Keratinocyte (primary cell): ENCODE results near the gene CCM2. TPM values are rescaled to one million over a fixed set of nuclear protein-coding genes. Genes with fewer than 3 reads are reported as not detected.

Experiments used
- DNase-seq: peaks from one replicate; pipeline ENCODE4 v3.0.0-alpha.2; 2011; ENCODE audit warnings: low read depth, missing footprints, low spot score
- FAIRE-seq: peaks from 2 replicates; lab custom pipeline; 2011; peaks lifted over from hg19 to GRCh38; lab: Jason Lieb, UNC
- H2AFZ ChIP-seq: 2 replicates; pipeline ENCODE4 v1.6.0; 2012; ENCODE audit warnings: low read length, control low read depth, inconsistent platforms; ENCODE audit not compliant: control insufficient read depth
- H3K27ac ChIP-seq: 2 replicates; pipeline ENCODE4 v1.5.1; 2011; ENCODE audit warnings: low read length; ENCODE audit not compliant: control insufficient read depth, insufficient read depth
- H3K27me3 ChIP-seq: 3 replicates; pipeline ENCODE4 v1.6.0; 2011; ENCODE audit warnings: low read length; ENCODE audit not compliant: control insufficient read depth, insufficient read depth; ENCODE audit errors: extremely low read depth
- H3K36me3 ChIP-seq, 2 experiments: 2 replicates in 1 of 2; 3 replicates in 1 of 2; pipeline ENCODE4 v1.5.1; 2011; ENCODE audit warnings: low read length in 2 of 2, mild to moderate bottlenecking in 1 of 2; ENCODE audit not compliant: control insufficient read depth in 2 of 2, insufficient read depth in 2 of 2; ENCODE audit errors: extremely low read depth in 1 of 2
- H3K4me1 ChIP-seq: 3 replicates; pipeline ENCODE4 v1.5.1; 2011; ENCODE audit warnings: low read length; ENCODE audit not compliant: control insufficient read depth, insufficient read depth; ENCODE audit errors: extremely low read depth
- H3K4me2 ChIP-seq: 3 replicates; pipeline ENCODE4 v1.6.0; 2011; ENCODE audit warnings: low read depth, low read length; ENCODE audit not compliant: control insufficient read depth, insufficient read depth; ENCODE audit errors: extremely low read depth
- H3K4me3 ChIP-seq, 3 experiments: fragments of 200-600 bp in 1 of 3; sonication (generic) in 1 of 3; 2 replicates in 2 of 3; 3 replicates in 1 of 3; pipeline ENCODE4 v1.5.1; 2011 to 2016; ENCODE audit warnings: low read length in 3 of 3, mild to moderate bottlenecking in 3 of 3, control low read depth in 2 of 3, inconsistent platforms in 1 of 3, low read depth in 1 of 3, mixed read lengths in 1 of 3, mixed run types in 1 of 3, moderate library complexity in 1 of 3; ENCODE audit not compliant: control insufficient read depth in 2 of 3, insufficient read depth in 2 of 3; ENCODE audit errors: extremely low read depth in 1 of 3
- H3K79me2 ChIP-seq: 2 replicates; pipeline ENCODE4 v1.6.0; 2012; ENCODE audit warnings: low read length; ENCODE audit not compliant: control insufficient read depth, insufficient read depth
- H3K9ac ChIP-seq: 3 replicates; pipeline ENCODE4 v1.6.0; 2011; ENCODE audit warnings: low read length; ENCODE audit not compliant: control insufficient read depth, insufficient read depth; ENCODE audit errors: extremely low read depth
- H3K9me1 ChIP-seq: 3 replicates; pipeline ENCODE4 v1.6.0; 2011; ENCODE audit warnings: low read length; ENCODE audit not compliant: control insufficient read depth, insufficient read depth; ENCODE audit errors: extremely low read depth
- H3K9me3 ChIP-seq: 2 replicates; pipeline ENCODE4 v1.5.1; 2012; ENCODE audit warnings: low read depth, low read length; ENCODE audit not compliant: control insufficient read depth
- H4K20me1 ChIP-seq: 3 replicates; pipeline ENCODE4 v1.6.0; 2011; ENCODE audit warnings: low read length; ENCODE audit not compliant: control insufficient read depth, insufficient read depth; ENCODE audit errors: extremely low read depth
- CTCF ChIP-seq, 3 experiments: IDR thresholded peaks in 1 of 3; conservative IDR thresholded peaks in 1 of 3; optimal IDR thresholded peaks in 1 of 3; 2 replicates in 2 of 3; 3 replicates in 1 of 3; pipeline versions ENCODE3 to v1.5.1; 2011; ENCODE audit warnings: low read length in 3 of 3, mild to moderate bottlenecking in 3 of 3, moderate library complexity in 2 of 3, control low read depth in 1 of 3, inconsistent platforms in 1 of 3; ENCODE audit not compliant: insufficient read depth in 2 of 3; ENCODE audit errors: extremely low read depth in 1 of 3
- EZH2 ChIP-seq: IDR thresholded peaks from one replicate; pipeline ENCODE4 v1.6.1; 2012; ENCODE audit warnings: inconsistent platforms, mild to moderate bottlenecking, low read length, moderate library complexity
- dilution Hi-C: fragments of 300-500 bp; cut with MboI; formaldehyde crosslinking; loops from one replicate; pipeline ENCODE4 v1.7.0; 2020; ENCODE audit warnings: low sequenced_read_pairs; ENCODE audit not compliant: extremely low pct_ligation_motif_present
- polyA plus RNA-seq, 5 experiments: library from polyadenylated mRNA; depleted of rRNA in 3 of 5; stranded (reverse) in 3 of 5; stranded (forward) in 1 of 5; unstranded in 1 of 5; fragments of >200 nt; gene quantifications; 1 replicate in 1 of 5; 2 replicates in 3 of 5; 3 replicates in 1 of 5; pipeline versions ENCODE4 v1.2.1 to v1.2.3, GENCODE V29; 2011 to 2012; ENCODE audit warnings: missing spikeins in 2 of 5, low read depth in 1 of 5, low replicate concordance in 1 of 5

CCM2 gene
- polyA plus RNA-seq, 1 donor (not counting 4 experiments of a cell fraction or from before 2014, with no cell fraction given): 44.8 TPM

DNA sequence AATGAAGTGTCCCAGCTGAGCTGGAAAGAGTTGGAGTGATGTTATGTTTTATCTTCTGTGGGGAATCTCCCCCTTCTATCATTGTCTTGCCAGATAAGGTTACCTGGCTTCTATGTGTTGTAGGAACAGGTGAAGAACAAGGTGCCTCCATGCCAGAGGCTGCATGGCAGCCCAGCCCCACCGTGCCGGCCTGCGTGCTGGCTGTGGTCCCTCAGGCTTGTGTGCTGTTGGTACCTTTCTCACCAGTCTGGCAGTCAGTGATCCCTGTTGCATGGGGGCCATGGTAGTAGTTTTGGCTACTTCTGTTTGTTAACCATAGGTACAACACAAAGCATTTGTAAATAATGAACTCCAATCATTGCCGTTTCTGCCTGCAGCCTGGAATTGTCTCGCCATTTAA is 37.9 kb downstream of the CCM2 start:
- H3K4me3 ChIP-seq: no peak overlapping the region
- dilution Hi-C loops: no loop called here
- no peaks in the 10 kb centered on the region for H4K20me1 ChIP-seq
- H3K36me3 ChIP-seq: peaks cover 6 to 20% of the 10 kb centered on the region in 2 experiments
- no peak overlapping the region for H3K4me2 ChIP-seq
- no peaks in the 10 kb centered on the region for H3K27me3 ChIP-seq
- no peak overlapping the region for H3K9ac ChIP-seq
- H3K27ac ChIP-seq: no peak overlapping the region
- H3K79me2 ChIP-seq: peaks cover 37% of the 10 kb centered on the region
- H3K9me3 ChIP-seq: no peaks in the 10 kb centered on the region
- FAIRE-seq: no peak
- no peak overlapping the region for H2AFZ ChIP-seq
- peaks cover 2% of the 10 kb centered on the region for H3K9me1 ChIP-seq
- H3K4me1 ChIP-seq: peaks cover 50% of the 10 kb centered on the region
- TF ChIP-seq CTCF (optimal IDR thresholded peaks at IDR 0.05 in 1 of 3, IDR thresholded peaks at IDR 0.05 in 1 of 3, conservative IDR thresholded peaks at IDR 0.05 in 1 of 3; ENCODE audit: extremely low read depth in 1 of 3, insufficient read depth in 2 of 3, low read length in 3 of 3) (no peak), EZH2 (no peak)
- no peak for DNase-seq

DNA sequence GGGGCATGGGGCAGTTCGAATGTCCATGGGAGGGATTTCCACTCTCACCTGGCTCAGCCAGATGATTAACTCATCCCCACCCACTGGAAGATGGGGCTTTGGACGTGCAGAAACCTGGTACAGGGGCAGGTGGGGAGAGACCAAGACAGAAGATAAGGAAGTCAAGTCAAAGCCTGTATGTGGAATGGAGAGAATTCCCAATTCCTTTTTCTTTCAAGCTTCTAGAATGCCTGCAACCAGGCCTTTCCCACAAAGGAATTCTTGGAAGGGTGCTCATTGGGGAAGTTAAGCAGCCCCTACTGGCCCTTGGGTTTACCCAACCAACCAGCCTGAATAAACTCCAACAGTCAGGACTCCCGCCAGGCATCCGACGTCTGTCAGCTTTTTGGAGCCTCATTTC is 39.1 kb downstream of the CCM2 start:
- peaks cover 38% of the 10 kb centered on the region for H3K4me1 ChIP-seq
- peak overlapping the region; percentile 11 for H3K4me2 ChIP-seq
- DNase-seq: peak; percentile 53
- H4K20me1 ChIP-seq: no peaks in the 10 kb centered on the region
- TF ChIP-seq EZH2 (no peak), CTCF (optimal IDR thresholded peaks at IDR 0.05 in 1 of 3, IDR thresholded peaks at IDR 0.05 in 1 of 3, conservative IDR thresholded peaks at IDR 0.05 in 1 of 3; ENCODE audit: extremely low read depth in 1 of 3, insufficient read depth in 2 of 3, low read length in 3 of 3) (peak in 1 of 3 experiments; percentile 15)
- H3K9me3 ChIP-seq: no peaks in the 10 kb centered on the region
- no peaks in the 10 kb centered on the region for H3K27me3 ChIP-seq
- peaks cover 8 to 20% of the 10 kb centered on the region in 2 experiments for H3K36me3 ChIP-seq
- no peak overlapping the region for H2AFZ ChIP-seq
- H3K27ac ChIP-seq: peak overlapping the region; percentile 33
- dilution Hi-C loops: no loop called here
- FAIRE-seq: peak; percentile 80
- H3K9ac ChIP-seq: no peak overlapping the region
- no peaks in the 10 kb centered on the region for H3K9me1 ChIP-seq
- peaks cover 37% of the 10 kb centered on the region for H3K79me2 ChIP-seq
- no peak overlapping the region for H3K4me3 ChIP-seq
